Gastrocnemius medialis (tissue), 4 donors: Measurements from ENCODE around the gene FARS2. TPM values are rescaled to one million over a fixed set of nuclear protein-coding genes. Genes with fewer than 3 reads are reported as not detected.

Experiments used
- ATAC-seq, 2 donors: fragments of 150-250 bp; one replicate each; pipeline ENCODE4 v1.9.1; 2016
- DNase-seq, 2 donors: peaks; one replicate each; pipeline ENCODE4 v3.0.0-alpha.2; 2019
- H3K27ac ChIP-seq, 4 donors: fragments of 200-600 bp; sonication (generic); 1 replicate in 1 of 4; 2 replicates in 3 of 4; pipeline ENCODE4 v1.5.1; 2016 to 2018; ENCODE audit warnings: mild to moderate bottlenecking in 2 of 4, moderate library complexity in 1 of 4
- H3K27me3 ChIP-seq, 3 donors: fragments of 200-600 bp; sonication (generic) in 2 of 3; 1 replicate in 1 of 3; 2 replicates in 2 of 3; pipeline versions ENCODE4 v1.5.1 to v1.6.0; 2016 to 2019; ENCODE audit warnings: mild to moderate bottlenecking in 1 of 3, moderate library complexity in 1 of 3
- H3K36me3 ChIP-seq, 2 donors: fragments of 200-600 bp; sonication (generic) in 1 of 2; one replicate each; pipeline ENCODE4 v1.5.1; 2017 to 2018
- H3K4me1 ChIP-seq, 2 donors: fragments of 200-600 bp; sonication (generic) in 1 of 2; one replicate each; pipeline ENCODE4 v1.5.1; 2016 to 2017; ENCODE audit warnings: mild to moderate bottlenecking in 2 of 2
- H3K4me3 ChIP-seq, 4 donors: fragments of 200-600 bp; sonication (generic) in 3 of 4; 1 replicate in 1 of 4; 2 replicates in 3 of 4; pipeline ENCODE4 v1.5.1; 2016 to 2019; ENCODE audit warnings: mild to moderate bottlenecking in 2 of 4
- H3K9me3 ChIP-seq, 3 donors: fragments of 200-600 bp; sonication (generic) in 2 of 3; 1 replicate in 1 of 3; 2 replicates in 2 of 3; pipeline ENCODE4 v1.5.1; 2016 to 2019
- CTCF ChIP-seq, 5 experiments: fragments of 450-650 bp in 3 of 5; fragments of 200-600 bp in 2 of 5; sonication (generic) in 2 of 5; IDR thresholded peaks in 4 of 5; conservative IDR thresholded peaks in 1 of 5; 1 replicate in 4 of 5; 2 replicates in 1 of 5; pipeline ENCODE4 v1.5.1; 2016 to 2019; ENCODE audit warnings: antibody characterized with exemption in 5 of 5, mild to moderate bottlenecking in 3 of 5, moderate library complexity in 3 of 5
- POLR2A ChIP-seq, 2 donors: fragments of 450-650 bp; IDR thresholded peaks; one replicate each; pipeline ENCODE4 v1.6.1; 2017; ENCODE audit warnings: antibody characterized with exemption in 2 of 2, mild to moderate bottlenecking in 2 of 2, moderate library complexity in 2 of 2
- in situ Hi-C, 4 donors: fragments of 200-750 bp; cut with MboI; loops; one replicate each; pipeline versions ENCODE4 v1.15.0 to v1.8.0; 2017; ENCODE audit warnings: low sequenced_read_pairs in 4 of 4
- intact Hi-C: fragments of 100-400 bp; cut with DNase I; formaldehyde crosslinking; loops from one replicate; pipeline ENCODE4 v1.15.1; 2023; ENCODE audit warnings: low total_unique reads
- total RNA-seq, 4 donors: library from RNA; depleted of rRNA; stranded (reverse); fragments of >200 nt; gene quantifications; one replicate each; pipeline versions ENCODE4 v1.1.0 to v1.2.3, GENCODE V29; 2016

Gene FARS2
- total RNA-seq, 4 donors from 2014 or later = 13.6 to 24.0 (median 15.8) TPM

- H3K36me3 ChIP-seq = no peaks in the 10 kb centered on the region
- H3K27ac ChIP-seq = peak overlapping the region in 1 of 4 donors; percentile 6
- no peaks in the 10 kb centered on the region for H3K27me3 ChIP-seq
- DNase-seq = no peak
- TF ChIP-seq POLR2A (IDR thresholded peaks at IDR 0.05) (no peak), CTCF (IDR thresholded peaks at IDR 0.05 in 4 of 5, conservative IDR thresholded peaks at IDR 0.05 in 1 of 5) (no peak)
- H3K4me1 ChIP-seq = peaks cover 19% of the 10 kb centered on the region in 2 donors
- peak; percentile 33 to 50 for ATAC-seq
- in situ Hi-C loops = loop anchor here in 2 of 4 donors (10.0 kb wide), 2 partner anchors 148 to 158 kb away; no protein-coding TSS in a partner anchor
- intact Hi-C loops = loop anchor here (2.0 to 5.0 kb wide), 3 partner anchors 40 to 246 kb away; partner anchors contain the start of genes FARS2 and LYRM4
- H3K4me3 ChIP-seq = peak overlapping the region in 2 of 4 donors; percentile 4
- no peaks in the 10 kb centered on the region for H3K9me3 ChIP-seq
These were observed 41.1 kb downstream of the FARS2 start for GRCh38 chr6:5302220-5302946.

- intact Hi-C loops (loop anchor here (1.0 to 5.0 kb wide), 5 partner anchors 41 to 246 kb away; partner anchors contain the start of genes FARS2 and LYRM4), in situ Hi-C loops (loop anchor here in 2 of 4 donors (10.0 kb wide), 2 partner anchors 148 to 158 kb away; no protein-coding TSS in a partner anchor)
- DNase-seq = peak; percentile 28 to 53
These were observed 41.8 kb downstream of the FARS2 start for GRCh38 chr6:5302995-5303622.

GRCh38 chr6:5303682-5304081 lies 42.4 kb downstream of the FARS2 start:
- intact Hi-C loops = loop anchor here (1.0 to 5.0 kb wide), 5 partner anchors 41 to 247 kb away; partner anchors contain the start of genes FARS2 and LYRM4

More at GRCh38 chr6:5302995-5303622, 41.8 kb downstream of the FARS2 start:
- Histone ChIP-seq H3K9me3 (no peaks in the 10 kb centered on the region), H3K4me3 (no peak overlapping the region), H3K27ac (peak overlapping the region in 1 of 4 donors; percentile 6), H3K4me1 (peaks cover 19% of the 10 kb centered on the region in 2 donors), H3K36me3 (no peaks in the 10 kb centered on the region), H3K27me3 (no peaks in the 10 kb centered on the region)
- TF ChIP-seq POLR2A (IDR thresholded peaks at IDR 0.05) (no peak), CTCF (IDR thresholded peaks at IDR 0.05 in 4 of 5, conservative IDR thresholded peaks at IDR 0.05 in 1 of 5) (peak; percentile 34 to 79 (median 64))
- peak; percentile 89 to 92 for ATAC-seq

More at GRCh38 chr6:5303682-5304081, 42.4 kb downstream of the FARS2 start:
- in situ Hi-C loops = loop anchor here in 2 of 4 donors (10.0 kb wide), 2 partner anchors 149 to 159 kb away; no protein-coding TSS in a partner anchor
- Histone ChIP-seq H3K4me1 (peaks cover 19% of the 10 kb centered on the region in 2 donors), H3K27ac (no peak overlapping the region), H3K4me3 (no peak overlapping the region), H3K27me3 (no peaks in the 10 kb centered on the region), H3K9me3 (no peaks in the 10 kb centered on the region), H3K36me3 (no peaks in the 10 kb centered on the region)
- no peak for DNase-seq
- ATAC-seq = no peak
- no peak for TF ChIP-seq CTCF (IDR thresholded peaks at IDR 0.05 in 4 of 5, conservative IDR thresholded peaks at IDR 0.05 in 1 of 5)
- TF ChIP-seq POLR2A (IDR thresholded peaks at IDR 0.05) = no peak
